ENCODE data around the gene PELI3. TPM values are rescaled to one million over a fixed set of nuclear protein-coding genes. Genes with fewer than 3 reads are reported as not detected.

The PELI3 gene
- total and polyA plus RNA-seq, 2 of the 8 experiments (the other 6 are each of a cell fraction or from before 2014, with no cell fraction given), result 5.2 to 7.6 TPM

DNA sequence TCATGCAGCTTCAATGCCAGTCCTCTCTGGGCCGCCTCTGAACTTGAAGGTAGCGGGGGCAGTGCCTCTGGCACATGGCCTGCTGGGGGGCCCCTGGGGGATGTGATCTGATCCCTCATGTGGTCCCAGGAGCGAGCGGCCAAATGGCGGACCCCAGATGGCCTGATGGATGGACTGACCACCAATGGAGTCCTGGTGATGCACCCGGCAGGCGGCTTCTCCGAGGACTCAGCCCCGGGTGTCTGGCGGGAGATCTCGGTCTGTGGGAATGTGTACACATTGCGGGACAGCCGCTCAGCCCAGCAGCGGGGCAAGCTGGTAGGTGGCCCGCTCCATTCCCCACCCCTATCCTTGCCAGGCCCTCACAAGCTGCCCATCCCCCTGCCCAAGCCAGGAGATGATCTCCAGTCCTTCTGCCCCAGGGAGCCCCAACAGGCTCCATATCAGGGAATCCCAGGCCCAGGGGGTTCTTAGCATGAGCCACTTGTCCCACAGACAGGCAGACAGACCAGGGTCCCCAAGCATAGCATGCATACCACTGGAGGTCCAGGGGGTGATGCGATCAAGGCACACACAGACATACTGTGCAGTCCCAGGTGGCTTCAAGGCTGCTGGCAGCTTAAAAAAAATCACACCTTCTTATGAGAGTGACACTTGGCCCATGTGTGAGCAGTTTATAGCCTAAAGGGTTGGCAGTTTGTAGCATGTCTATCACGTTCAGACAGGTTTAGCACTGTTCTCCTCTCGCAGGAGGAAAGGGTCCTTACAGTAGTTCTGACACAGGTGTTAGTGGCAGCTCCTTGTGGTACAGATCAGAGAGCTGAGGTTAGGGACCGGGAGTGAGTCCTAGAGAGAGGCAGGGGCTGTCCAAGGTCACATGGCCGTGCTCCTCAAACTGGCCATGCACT, 7.2 kb downstream of the PELI3 start (continued):
- TF ChIP-seq, protein P1, sequence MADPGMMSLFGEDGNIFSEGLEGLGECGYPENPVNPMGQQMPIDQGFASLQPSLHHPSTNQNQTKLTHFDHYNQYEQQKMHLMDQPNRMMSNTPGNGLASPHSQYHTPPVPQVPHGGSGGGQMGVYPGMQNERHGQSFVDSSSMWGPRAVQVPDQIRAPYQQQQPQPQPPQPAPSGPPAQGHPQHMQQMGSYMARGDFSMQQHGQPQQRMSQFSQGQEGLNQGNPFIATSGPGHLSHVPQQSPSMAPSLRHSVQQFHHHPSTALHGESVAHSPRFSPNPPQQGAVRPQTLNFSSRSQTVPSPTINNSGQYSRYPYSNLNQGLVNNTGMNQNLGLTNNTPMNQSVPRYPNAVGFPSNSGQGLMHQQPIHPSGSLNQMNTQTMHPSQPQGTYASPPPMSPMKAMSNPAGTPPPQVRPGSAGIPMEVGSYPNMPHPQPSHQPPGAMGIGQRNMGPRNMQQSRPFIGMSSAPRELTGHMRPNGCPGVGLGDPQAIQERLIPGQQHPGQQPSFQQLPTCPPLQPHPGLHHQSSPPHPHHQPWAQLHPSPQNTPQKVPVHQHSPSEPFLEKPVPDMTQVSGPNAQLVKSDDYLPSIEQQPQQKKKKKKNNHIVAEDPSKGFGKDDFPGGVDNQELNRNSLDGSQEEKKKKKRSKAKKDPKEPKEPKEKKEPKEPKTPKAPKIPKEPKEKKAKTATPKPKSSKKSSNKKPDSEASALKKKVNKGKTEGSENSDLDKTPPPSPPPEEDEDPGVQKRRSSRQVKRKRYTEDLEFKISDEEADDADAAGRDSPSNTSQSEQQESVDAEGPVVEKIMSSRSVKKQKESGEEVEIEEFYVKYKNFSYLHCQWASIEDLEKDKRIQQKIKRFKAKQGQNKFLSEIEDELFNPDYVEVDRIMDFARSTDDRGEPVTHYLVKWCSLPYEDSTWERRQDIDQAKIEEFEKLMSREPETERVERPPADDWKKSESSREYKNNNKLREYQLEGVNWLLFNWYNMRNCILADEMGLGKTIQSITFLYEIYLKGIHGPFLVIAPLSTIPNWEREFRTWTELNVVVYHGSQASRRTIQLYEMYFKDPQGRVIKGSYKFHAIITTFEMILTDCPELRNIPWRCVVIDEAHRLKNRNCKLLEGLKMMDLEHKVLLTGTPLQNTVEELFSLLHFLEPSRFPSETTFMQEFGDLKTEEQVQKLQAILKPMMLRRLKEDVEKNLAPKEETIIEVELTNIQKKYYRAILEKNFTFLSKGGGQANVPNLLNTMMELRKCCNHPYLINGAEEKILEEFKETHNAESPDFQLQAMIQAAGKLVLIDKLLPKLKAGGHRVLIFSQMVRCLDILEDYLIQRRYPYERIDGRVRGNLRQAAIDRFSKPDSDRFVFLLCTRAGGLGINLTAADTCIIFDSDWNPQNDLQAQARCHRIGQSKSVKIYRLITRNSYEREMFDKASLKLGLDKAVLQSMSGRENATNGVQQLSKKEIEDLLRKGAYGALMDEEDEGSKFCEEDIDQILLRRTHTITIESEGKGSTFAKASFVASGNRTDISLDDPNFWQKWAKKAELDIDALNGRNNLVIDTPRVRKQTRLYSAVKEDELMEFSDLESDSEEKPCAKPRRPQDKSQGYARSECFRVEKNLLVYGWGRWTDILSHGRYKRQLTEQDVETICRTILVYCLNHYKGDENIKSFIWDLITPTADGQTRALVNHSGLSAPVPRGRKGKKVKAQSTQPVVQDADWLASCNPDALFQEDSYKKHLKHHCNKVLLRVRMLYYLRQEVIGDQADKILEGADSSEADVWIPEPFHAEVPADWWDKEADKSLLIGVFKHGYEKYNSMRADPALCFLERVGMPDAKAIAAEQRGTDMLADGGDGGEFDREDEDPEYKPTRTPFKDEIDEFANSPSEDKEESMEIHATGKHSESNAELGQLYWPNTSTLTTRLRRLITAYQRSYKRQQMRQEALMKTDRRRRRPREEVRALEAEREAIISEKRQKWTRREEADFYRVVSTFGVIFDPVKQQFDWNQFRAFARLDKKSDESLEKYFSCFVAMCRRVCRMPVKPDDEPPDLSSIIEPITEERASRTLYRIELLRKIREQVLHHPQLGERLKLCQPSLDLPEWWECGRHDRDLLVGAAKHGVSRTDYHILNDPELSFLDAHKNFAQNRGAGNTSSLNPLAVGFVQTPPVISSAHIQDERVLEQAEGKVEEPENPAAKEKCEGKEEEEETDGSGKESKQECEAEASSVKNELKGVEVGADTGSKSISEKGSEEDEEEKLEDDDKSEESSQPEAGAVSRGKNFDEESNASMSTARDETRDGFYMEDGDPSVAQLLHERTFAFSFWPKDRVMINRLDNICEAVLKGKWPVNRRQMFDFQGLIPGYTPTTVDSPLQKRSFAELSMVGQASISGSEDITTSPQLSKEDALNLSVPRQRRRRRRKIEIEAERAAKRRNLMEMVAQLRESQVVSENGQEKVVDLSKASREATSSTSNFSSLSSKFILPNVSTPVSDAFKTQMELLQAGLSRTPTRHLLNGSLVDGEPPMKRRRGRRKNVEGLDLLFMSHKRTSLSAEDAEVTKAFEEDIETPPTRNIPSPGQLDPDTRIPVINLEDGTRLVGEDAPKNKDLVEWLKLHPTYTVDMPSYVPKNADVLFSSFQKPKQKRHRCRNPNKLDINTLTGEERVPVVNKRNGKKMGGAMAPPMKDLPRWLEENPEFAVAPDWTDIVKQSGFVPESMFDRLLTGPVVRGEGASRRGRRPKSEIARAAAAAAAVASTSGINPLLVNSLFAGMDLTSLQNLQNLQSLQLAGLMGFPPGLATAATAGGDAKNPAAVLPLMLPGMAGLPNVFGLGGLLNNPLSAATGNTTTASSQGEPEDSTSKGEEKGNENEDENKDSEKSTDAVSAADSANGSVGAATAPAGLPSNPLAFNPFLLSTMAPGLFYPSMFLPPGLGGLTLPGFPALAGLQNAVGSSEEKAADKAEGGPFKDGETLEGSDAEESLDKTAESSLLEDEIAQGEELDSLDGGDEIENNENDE (IDR thresholded peaks at IDR 0.05; ENCODE audit: insufficient replicate concordance, low read length), result no peak
- TF ChIP-seq YY1 (IDR thresholded peaks at IDR 0.05; ENCODE audit: low read depth, low read length), result no peak
- no peak for TF ChIP-seq SP4 (IDR thresholded peaks at IDR 0.05; ENCODE audit: low read length)
- no peak for TF ChIP-seq PHF8 (conservative IDR thresholded peaks at IDR 0.05; ENCODE audit: low read depth, low read length)
- TF ChIP-seq POU5F1 (IDR thresholded peaks at IDR 0.05; ENCODE audit: low read depth, low read length), result no peak
- TF ChIP-seq TEAD4 (IDR thresholded peaks at IDR 0.05; ENCODE audit: low read depth, low read length), result no peak
- TF ChIP-seq, protein P2, sequence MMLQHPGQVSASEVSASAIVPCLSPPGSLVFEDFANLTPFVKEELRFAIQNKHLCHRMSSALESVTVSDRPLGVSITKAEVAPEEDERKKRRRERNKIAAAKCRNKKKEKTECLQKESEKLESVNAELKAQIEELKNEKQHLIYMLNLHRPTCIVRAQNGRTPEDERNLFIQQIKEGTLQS (IDR thresholded peaks at IDR 0.05; ENCODE audit: insufficient read depth, low read depth, low read length), result no peak
- no peak for TF ChIP-seq POLR2AphosphoS5 (IDR thresholded peaks at IDR 0.05; ENCODE audit: low read depth, low read length)
- TF ChIP-seq CHD1 (IDR thresholded peaks at IDR 0.05; ENCODE audit: low read depth, low read length), result no peak
- no peak for TF ChIP-seq CBX5 (IDR thresholded peaks at IDR 0.05; ENCODE audit: low read depth, low read length)
